Natural killer cell (primary cell): ENCODE results near the gene GADD45G. TPM values are rescaled to one million over a fixed set of nuclear protein-coding genes. Genes with fewer than 3 reads are reported as not detected.

Experiments used
- ATAC-seq, 3 donors: fragments of 150-1000 bp in 2 of 3; fragments of 200-7000 bp in 1 of 3; cut with Tn5 transposase; 1 replicate in 1 of 3; 2 replicates in 2 of 3; pipeline ENCODE4 v1.10.0; 2021; ENCODE audit warnings: mild to moderate bottlenecking in 2 of 3, moderate library complexity in 2 of 3
- DNase-seq, 2 donors: peaks; one replicate each; pipeline versions ENCODE4 v3.0.0 to v3.0.0-alpha.2; 2013 to 2021; ENCODE audit warnings: mixed read lengths in 1 of 2
- H3K27ac ChIP-seq: one replicate; pipeline ENCODE4 v1.5.1; 2013; ENCODE audit warnings: mild to moderate bottlenecking, low read length
- H3K27me3 ChIP-seq: one replicate; pipeline ENCODE4 v1.6.1; 2013; ENCODE audit warnings: low read length; ENCODE audit not compliant: control insufficient read depth, insufficient read depth
- H3K36me3 ChIP-seq: one replicate; pipeline ENCODE4 v1.6.1; 2013; ENCODE audit warnings: low read length; ENCODE audit not compliant: control insufficient read depth, insufficient read depth
- H3K4me1 ChIP-seq: one replicate; pipeline ENCODE4 v1.6.1; 2013; ENCODE audit warnings: low read length; ENCODE audit not compliant: control insufficient read depth, insufficient read depth
- H3K4me3 ChIP-seq: one replicate; pipeline ENCODE4 v1.5.1; 2013; ENCODE audit warnings: low read length
- H3K9me3 ChIP-seq: one replicate; pipeline ENCODE4 v1.6.1; 2013; ENCODE audit warnings: low read length; ENCODE audit not compliant: control insufficient read depth, insufficient read depth
- H3K27ac Mint-ChIP-seq, 2 donors: one replicate each; pipeline ENCODE4 v1.8.0; 2022; ENCODE audit warnings: mild to moderate bottlenecking in 2 of 2, mixed read lengths in 2 of 2, moderate library complexity in 1 of 2
- H3K27me3 Mint-ChIP-seq, 2 donors: one replicate each; pipeline ENCODE4 v1.8.0; 2022; ENCODE audit warnings: low read depth in 2 of 2, mixed read lengths in 2 of 2
- H3K36me3 Mint-ChIP-seq: one replicate; pipeline ENCODE4 v1.8.0; 2022; ENCODE audit warnings: mixed read lengths
- H3K4me1 Mint-ChIP-seq, 2 donors: one replicate each; pipeline ENCODE4 v1.8.0; 2022; ENCODE audit warnings: mixed read lengths in 2 of 2
- H3K4me3 Mint-ChIP-seq: one replicate; pipeline ENCODE4 v1.8.0; 2022; ENCODE audit warnings: mild to moderate bottlenecking, moderate library complexity, mixed read lengths
- H3K9me3 Mint-ChIP-seq, 2 donors: one replicate each; pipeline ENCODE4 v1.8.0; 2022; ENCODE audit warnings: mixed read lengths in 2 of 2
- WGBS: methylation state at CpG from one replicate; pipeline ENCODE4 v1.1.7; 2013; ENCODE audit warnings: missing lambda C conversion rate; ENCODE audit not compliant: insufficient coverage; 5-methylcytosine and 5-hydroxymethylcytosine counted together
- intact Hi-C: fragments of 100-400 bp; cut with micrococcal nuclease; formaldehyde crosslinking; loops from one replicate; pipeline ENCODE4 v1.14.2; 2022
- total RNA-seq, 4 donors: library from RNA; stranded (reverse); fragments of 120-200 nt in 1 of 4; gene quantifications; one replicate each; pipeline versions ENCODE4 v1.2.3 to v1.2.4, GENCODE V29; 2013 to 2022
- TF ChIP-seq, protein P1 (sequence below): fragments of 200-600 bp; IDR thresholded peaks from one replicate; pipeline ENCODE4 v1.8.0; 2022; ENCODE audit warnings: antibody characterized with exemption

The GADD45G gene
- total RNA-seq, 3 donors from 2014 or later (not counting 1 experiment from before 2014, with no cell fraction given), result 2.6 to 3.2 (median 2.8) TPM

DNA sequence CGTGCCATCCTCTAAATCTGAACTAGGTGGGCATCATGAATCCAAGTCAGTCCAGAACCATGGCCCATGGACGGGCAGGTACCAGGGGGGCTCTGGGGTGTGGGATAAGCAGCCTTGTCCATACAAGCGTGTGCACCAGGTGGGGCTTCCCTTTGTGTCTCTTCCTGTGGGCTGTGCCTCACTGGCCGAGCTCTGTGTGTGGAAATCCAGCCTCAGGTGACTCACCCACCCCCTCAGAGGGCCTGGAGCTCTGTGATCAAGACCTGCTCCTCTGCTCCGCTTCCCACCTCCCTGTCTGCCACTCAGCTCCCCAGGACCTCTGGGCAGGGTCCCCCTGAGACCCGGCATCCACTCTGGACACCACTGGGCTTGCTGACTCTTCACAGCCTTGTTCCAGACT is 33.0 kb downstream of the GADD45G start:
- no peaks in the 10 kb centered on the region for H3K36me3 ChIP-seq
- intact Hi-C loops, result no loop called here
- Mint-ChIP-seq H3K27me3 (peaks cover 5 to 7% of the 10 kb centered on the region in 2 donors), H3K4me3 (no peak overlapping the region), H3K9me3 (no peaks in the 10 kb centered on the region), H3K4me1 (no peaks in the 10 kb centered on the region), H3K27ac (no peak overlapping the region), H3K36me3 (no peaks in the 10 kb centered on the region)
- peaks cover 2% of the 10 kb centered on the region for H3K4me1 ChIP-seq
- no peaks in the 10 kb centered on the region for H3K27me3 ChIP-seq
- no peak overlapping the region for H3K27ac ChIP-seq
- TF ChIP-seq, protein P1, sequence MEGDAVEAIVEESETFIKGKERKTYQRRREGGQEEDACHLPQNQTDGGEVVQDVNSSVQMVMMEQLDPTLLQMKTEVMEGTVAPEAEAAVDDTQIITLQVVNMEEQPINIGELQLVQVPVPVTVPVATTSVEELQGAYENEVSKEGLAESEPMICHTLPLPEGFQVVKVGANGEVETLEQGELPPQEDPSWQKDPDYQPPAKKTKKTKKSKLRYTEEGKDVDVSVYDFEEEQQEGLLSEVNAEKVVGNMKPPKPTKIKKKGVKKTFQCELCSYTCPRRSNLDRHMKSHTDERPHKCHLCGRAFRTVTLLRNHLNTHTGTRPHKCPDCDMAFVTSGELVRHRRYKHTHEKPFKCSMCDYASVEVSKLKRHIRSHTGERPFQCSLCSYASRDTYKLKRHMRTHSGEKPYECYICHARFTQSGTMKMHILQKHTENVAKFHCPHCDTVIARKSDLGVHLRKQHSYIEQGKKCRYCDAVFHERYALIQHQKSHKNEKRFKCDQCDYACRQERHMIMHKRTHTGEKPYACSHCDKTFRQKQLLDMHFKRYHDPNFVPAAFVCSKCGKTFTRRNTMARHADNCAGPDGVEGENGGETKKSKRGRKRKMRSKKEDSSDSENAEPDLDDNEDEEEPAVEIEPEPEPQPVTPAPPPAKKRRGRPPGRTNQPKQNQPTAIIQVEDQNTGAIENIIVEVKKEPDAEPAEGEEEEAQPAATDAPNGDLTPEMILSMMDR, result no peak
- DNase-seq (no peak), ATAC-seq (no peak)
- 81% methylated on average over 6 of the region's 6 CpGs for WGBS
- no peaks in the 10 kb centered on the region for H3K9me3 ChIP-seq
- H3K4me3 ChIP-seq, result no peak overlapping the region

DNA sequence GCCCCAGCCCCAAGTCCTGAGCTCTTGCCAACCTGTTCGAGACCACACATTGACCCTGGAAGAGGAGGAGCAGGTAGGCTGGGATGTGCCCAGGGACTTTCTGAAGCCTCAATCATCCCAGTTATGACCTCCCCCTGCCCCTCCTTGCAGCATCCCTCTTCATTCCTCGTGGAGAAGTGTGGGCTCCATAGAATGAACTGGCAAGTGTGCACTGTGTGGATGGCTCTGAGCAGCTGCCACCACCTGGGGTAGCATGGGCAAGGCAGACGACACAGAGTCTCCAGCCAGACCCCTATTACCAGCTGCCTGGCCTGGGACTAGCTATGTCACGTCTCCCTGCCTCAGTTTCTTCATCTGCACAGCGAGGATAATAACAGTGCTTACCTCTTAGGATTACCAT is 33.5 kb downstream of the GADD45G start:
- Histone ChIP-seq H3K4me1 (peaks cover 2% of the 10 kb centered on the region), H3K9me3 (no peaks in the 10 kb centered on the region), H3K27ac (no peak overlapping the region), H3K4me3 (no peak overlapping the region), H3K36me3 (no peaks in the 10 kb centered on the region), H3K27me3 (no peaks in the 10 kb centered on the region)
- no peaks in the 10 kb centered on the region for H3K4me1 Mint-ChIP-seq
- H3K9me3 Mint-ChIP-seq, result no peaks in the 10 kb centered on the region
- intact Hi-C loops, result no loop called here
- TF ChIP-seq, protein P1, result no peak
- H3K27me3 Mint-ChIP-seq, result peaks cover 5% of the 10 kb centered on the region in 2 donors
- H3K36me3 Mint-ChIP-seq, result no peaks in the 10 kb centered on the region
- no peak overlapping the region for H3K4me3 Mint-ChIP-seq
- DNase-seq, result no peak
- 71% methylated on average over 5 of the region's 5 CpGs for WGBS
- no peak overlapping the region for H3K27ac Mint-ChIP-seq
- no peak for ATAC-seq

DNA sequence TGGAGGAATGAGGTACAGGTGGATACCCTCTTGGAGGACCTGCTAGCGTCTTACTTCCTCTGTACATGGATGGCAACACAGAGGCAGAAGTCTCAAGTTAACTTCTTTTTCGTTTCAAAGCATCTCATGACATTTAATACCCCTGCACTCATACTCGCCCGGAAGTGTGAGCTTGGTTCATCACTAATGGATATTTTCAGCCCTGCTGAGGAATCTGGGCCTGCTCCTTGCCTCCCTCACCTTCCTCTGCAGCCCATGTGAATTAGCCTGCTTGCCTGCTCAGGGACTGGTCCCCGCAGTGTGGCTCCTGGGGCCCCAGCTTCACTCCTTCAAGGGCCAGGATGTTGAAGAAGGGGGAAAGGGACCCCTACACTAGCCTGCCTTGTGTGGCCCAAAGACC is 34.1 kb downstream of the GADD45G start:
- no peak for DNase-seq
- ATAC-seq, result no peak
- Histone ChIP-seq H3K4me3 (no peak overlapping the region), H3K27me3 (no peaks in the 10 kb centered on the region), H3K9me3 (no peaks in the 10 kb centered on the region), H3K36me3 (no peaks in the 10 kb centered on the region), H3K27ac (no peak overlapping the region), H3K4me1 (peaks cover 2% of the 10 kb centered on the region)
- Mint-ChIP-seq H3K27me3 (peaks cover 5 to 7% of the 10 kb centered on the region in 2 donors), H3K27ac (no peak overlapping the region), H3K9me3 (no peaks in the 10 kb centered on the region), H3K4me3 (no peak overlapping the region), H3K4me1 (no peaks in the 10 kb centered on the region), H3K36me3 (no peaks in the 10 kb centered on the region)
- intact Hi-C loops, result no loop called here
- WGBS, result 86% methylated on average over 5 of the region's 5 CpGs
- TF ChIP-seq, protein P1, result no peak

DNA sequence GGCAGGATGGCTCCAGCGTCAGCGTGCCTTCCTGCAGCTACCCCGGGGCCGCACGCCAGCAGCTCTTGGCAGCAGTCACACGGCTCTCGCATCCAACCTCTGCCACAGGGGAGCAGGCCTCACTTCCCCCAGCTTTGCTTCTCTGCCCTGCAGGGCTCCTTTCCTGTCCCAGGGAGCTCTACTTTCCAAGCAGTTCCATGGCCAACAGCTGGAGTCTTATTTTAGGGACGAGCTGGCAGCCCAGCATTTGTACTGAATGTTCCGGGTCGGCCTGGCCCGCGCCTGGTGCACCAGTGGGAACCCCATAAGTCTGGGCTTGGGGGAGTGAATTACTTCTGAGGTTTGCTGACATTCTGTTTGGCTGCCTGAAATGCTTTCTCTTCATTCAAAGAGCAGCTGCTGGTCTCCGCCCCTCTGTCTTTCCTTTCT is 34.6 kb downstream of the GADD45G start:
- Histone ChIP-seq H3K4me1 (peaks cover 2% of the 10 kb centered on the region), H3K36me3 (no peaks in the 10 kb centered on the region), H3K27me3 (no peaks in the 10 kb centered on the region), H3K9me3 (no peaks in the 10 kb centered on the region), H3K4me3 (no peak overlapping the region), H3K27ac (no peak overlapping the region)
- Mint-ChIP-seq H3K9me3 (no peaks in the 10 kb centered on the region), H3K4me1 (no peaks in the 10 kb centered on the region), H3K36me3 (no peaks in the 10 kb centered on the region), H3K27me3 (peaks cover 5 to 7% of the 10 kb centered on the region in 2 donors), H3K4me3 (no peak overlapping the region), H3K27ac (no peak overlapping the region)
- DNase-seq (no peak), ATAC-seq (no peak)
- WGBS, result 96% methylated on average over 13 of the region's 13 CpGs
- TF ChIP-seq, protein P1, result no peak
- intact Hi-C loops, result no loop called here
